ENCODE data around the gene NOX3.

The NOX3 gene

GRCh38 chr6:155436981-155437749 is 18.5 kb downstream of the NOX3 start:
- in situ Hi-C loops (cut with HindIII; ENCODE audit: low sequenced_read_pairs), result no loop called here

- in situ Hi-C loops (cut with HindIII; ENCODE audit: low sequenced_read_pairs), result no loop called here
Observed at GRCh38 chr6:155434829-155435423, 20.7 kb downstream of the NOX3 start.

- in situ Hi-C loops (cut with HindIII; ENCODE audit: low sequenced_read_pairs), result no loop called here
Observed at GRCh38 chr6:155434096-155434495, 21.5 kb downstream of the NOX3 start.

GRCh38 chr6:155432293-155432692 is 23.3 kb downstream of the NOX3 start:
- in situ Hi-C loops (cut with HindIII; ENCODE audit: low sequenced_read_pairs), result no loop called here

GRCh38 chr6:155429321-155429893 is 26.2 kb downstream of the NOX3 start:
- in situ Hi-C loops (cut with HindIII; ENCODE audit: low sequenced_read_pairs), result no loop called here

- in situ Hi-C loops (cut with HindIII; ENCODE audit: low sequenced_read_pairs), result no loop called here
Observed at GRCh38 chr6:155426408-155426945, 29.2 kb downstream of the NOX3 start.

GRCh38 chr6:155424181-155424580 is 31.5 kb downstream of the NOX3 start:
- in situ Hi-C loops (cut with HindIII; ENCODE audit: low sequenced_read_pairs), result no loop called here

- in situ Hi-C loops (cut with HindIII; ENCODE audit: low sequenced_read_pairs), result no loop called here
Observed at GRCh38 chr6:155422635-155423034, 33.0 kb downstream of the NOX3 start.

- in situ Hi-C loops (cut with HindIII; ENCODE audit: low sequenced_read_pairs), result no loop called here
Observed at GRCh38 chr6:155420492-155420891, 35.1 kb downstream of the NOX3 start.

- in situ Hi-C loops (cut with HindIII; ENCODE audit: low sequenced_read_pairs), result no loop called here
Observed at GRCh38 chr6:155419161-155419560, 36.5 kb downstream of the NOX3 start.

GRCh38 chr6:155418017-155418761 is 37.5 kb downstream of the NOX3 start:
- in situ Hi-C loops (cut with HindIII; ENCODE audit: low sequenced_read_pairs), result no loop called here

GRCh38 chr6:155417454-155417853 is 38.2 kb downstream of the NOX3 start:
- in situ Hi-C loops (cut with HindIII; ENCODE audit: low sequenced_read_pairs), result no loop called here

GRCh38 chr6:155415953-155416352 is 39.7 kb downstream of the NOX3 start:
- in situ Hi-C loops (cut with HindIII; ENCODE audit: low sequenced_read_pairs), result no loop called here

GRCh38 chr6:155414049-155414448 is 41.6 kb downstream of the NOX3 start:
- in situ Hi-C loops (cut with HindIII; ENCODE audit: low sequenced_read_pairs), result no loop called here

- in situ Hi-C loops (cut with HindIII; ENCODE audit: low sequenced_read_pairs), result no loop called here
Observed at GRCh38 chr6:155412335-155412734, 43.3 kb downstream of the NOX3 start.

GRCh38 chr6:155411154-155412052 is 44.2 kb downstream of the NOX3 start:
- in situ Hi-C loops (cut with HindIII; ENCODE audit: low sequenced_read_pairs), result no loop called here

GRCh38 chr6:155409391-155409790 is 46.2 kb downstream of the NOX3 start:
- in situ Hi-C loops (cut with HindIII; ENCODE audit: low sequenced_read_pairs), result no loop called here

GRCh38 chr6:155408981-155409380 is 46.7 kb downstream of the NOX3 start:
- in situ Hi-C loops (cut with HindIII; ENCODE audit: low sequenced_read_pairs), result no loop called here

- in situ Hi-C loops (cut with HindIII; ENCODE audit: low sequenced_read_pairs), result no loop called here
Observed at GRCh38 chr6:155408231-155408630, 47.4 kb downstream of the NOX3 start.

GRCh38 chr6:155406801-155407200 is 48.8 kb downstream of the NOX3 start:
- in situ Hi-C loops (cut with HindIII; ENCODE audit: low sequenced_read_pairs), result no loop called here

Data from DLD1 (cell line).